ENCODE measurements around the gene JPH3. TPM values are rescaled to one million over a fixed set of nuclear protein-coding genes. Genes with fewer than 3 reads are reported as not detected.

JPH3 gene
- total RNA-seq, 1 donor from 2014 or later = 0.22 TPM

- intact Hi-C loops (cut with DNase I) = loop anchor here (10.0 kb wide), 1 partner anchor 244 kb away; the partner anchor contains the start of gene MAP1LC3B
- no peak for ATAC-seq
- DNase-seq (ENCODE audit: low spot score) = no peak
Observed at GRCh38 chr16:87638736-87639135, 36.4 kb downstream of the JPH3 start.

- no peak for DNase-seq (ENCODE audit: low spot score)
- intact Hi-C loops (cut with DNase I) = no loop called here
- no peak for ATAC-seq
Observed at GRCh38 chr16:87641721-87642120, 39.4 kb downstream of the JPH3 start.

DNA sequence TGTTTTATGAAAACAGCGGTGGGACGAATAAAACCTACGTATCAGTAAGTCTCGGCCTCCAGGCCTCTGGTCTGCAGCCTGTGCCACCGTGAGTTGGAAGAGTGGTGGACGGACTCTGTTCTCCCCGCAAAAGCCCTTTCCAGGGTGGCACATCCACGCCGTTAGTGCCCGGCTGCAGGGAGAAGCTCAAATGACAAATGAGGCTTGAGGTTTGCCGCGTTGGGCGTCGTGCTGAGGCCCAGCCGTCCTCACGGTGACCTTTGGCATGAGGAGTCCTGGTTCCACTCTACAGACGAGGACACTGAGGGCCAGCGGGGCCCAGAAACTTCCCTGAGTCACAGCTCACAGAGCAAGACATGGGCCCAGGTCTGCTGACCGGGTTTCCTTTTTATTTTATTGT, 40.2 kb downstream of the JPH3 start:
- intact Hi-C loops (cut with DNase I) = no loop called here
- DNase-seq (ENCODE audit: low spot score) = no peak
- no peak for ATAC-seq

DNA sequence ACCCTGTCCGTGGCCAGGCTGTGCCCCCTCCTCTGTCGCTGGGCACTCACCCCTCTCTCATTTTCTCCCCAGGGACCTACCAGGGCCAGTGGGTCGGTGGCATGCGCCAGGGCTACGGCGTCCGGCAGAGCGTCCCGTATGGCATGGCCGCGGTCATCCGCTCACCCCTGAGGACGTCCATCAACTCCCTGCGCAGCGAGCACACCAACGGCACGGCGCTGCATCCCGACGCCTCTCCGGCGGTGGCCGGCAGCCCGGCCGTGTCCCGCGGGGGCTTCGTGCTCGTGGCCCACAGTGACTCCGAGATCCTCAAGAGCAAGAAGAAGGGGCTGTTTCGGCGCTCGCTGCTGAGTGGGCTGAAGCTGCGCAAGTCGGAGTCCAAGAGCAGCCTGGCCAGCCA, 41.9 kb downstream of the JPH3 start:
- intact Hi-C loops (cut with DNase I) = no loop called here
- no peak for DNase-seq (ENCODE audit: low spot score)
- ATAC-seq = no peak

GRCh38 chr16:87644596-87644995, 42.3 kb downstream of the JPH3 start:
- ATAC-seq (no peak), DNase-seq (ENCODE audit: low spot score) (no peak)

GRCh38 chr16:87645802-87646201, 43.5 kb downstream of the JPH3 start:
- peak; percentile 57 for ATAC-seq
- no peak for DNase-seq (ENCODE audit: low spot score)
- intact Hi-C loops (cut with DNase I) = no loop called here

More at GRCh38 chr16:87644596-87644995, 42.3 kb downstream of the JPH3 start:
- intact Hi-C loops (cut with DNase I) = no loop called here

GRCh38 chr16:87647431-87648185, 45.3 kb downstream of the JPH3 start:
- no peak for DNase-seq (ENCODE audit: low spot score)
- no peak for ATAC-seq
- intact Hi-C loops (cut with DNase I) = loop anchor here (1.0 kb wide), 1 partner anchor 32 kb away; no protein-coding TSS in a partner anchor

GRCh38 chr16:87648236-87648635, 45.9 kb downstream of the JPH3 start:
- DNase-seq (ENCODE audit: low spot score) (no peak), ATAC-seq (no peak)
- intact Hi-C loops (cut with DNase I) = no loop called here

- ATAC-seq = no peak
Observed at GRCh38 chr16:87648698-87649487, 46.6 kb downstream of the JPH3 start.

GRCh38 chr16:87652386-87652785, 50.1 kb downstream of the JPH3 start:
- ATAC-seq = no peak
- DNase-seq (ENCODE audit: low spot score) = no peak
- intact Hi-C loops (cut with DNase I) = no loop called here

More at GRCh38 chr16:87648698-87649487, 46.6 kb downstream of the JPH3 start:
- intact Hi-C loops (cut with DNase I) = no loop called here
- DNase-seq (ENCODE audit: low spot score) = no peak

- intact Hi-C loops (cut with DNase I) = no loop called here
- no peak for ATAC-seq
- DNase-seq (ENCODE audit: low spot score) = no peak
Observed at GRCh38 chr16:87652799-87653198, 50.5 kb downstream of the JPH3 start.

- DNase-seq (ENCODE audit: low spot score) = no peak
- intact Hi-C loops (cut with DNase I) = no loop called here
- no peak for ATAC-seq
Observed at GRCh38 chr16:87653234-87653633, 50.9 kb downstream of the JPH3 start.

DNA sequence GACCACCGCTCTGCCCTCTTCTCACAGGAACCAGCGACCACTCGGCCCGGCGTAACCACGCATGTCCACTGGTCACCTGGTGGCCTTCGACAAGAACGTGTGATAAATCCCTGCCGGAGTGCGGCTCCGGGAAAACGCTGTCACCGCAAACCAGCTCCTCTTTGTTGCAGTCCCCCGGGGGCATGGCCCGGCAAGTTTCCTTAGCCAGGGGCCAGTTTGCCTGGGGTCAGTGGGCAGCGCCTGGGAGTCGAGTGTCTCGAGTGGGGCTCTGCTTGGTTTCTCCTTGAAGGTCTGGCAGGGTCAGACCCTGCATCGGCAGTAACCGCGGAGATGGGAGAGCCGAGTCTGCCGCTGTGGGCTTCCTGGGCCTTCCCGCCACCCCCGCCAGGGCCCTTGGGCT, 52.5 kb downstream of the JPH3 start:
- ATAC-seq = no peak
- DNase-seq (ENCODE audit: low spot score) = no peak
- intact Hi-C loops (cut with DNase I) = no loop called here

GRCh38 chr16:87656328-87656727, 54.0 kb downstream of the JPH3 start:
- ATAC-seq (no peak), DNase-seq (ENCODE audit: low spot score) (no peak)
- intact Hi-C loops (cut with DNase I) = no loop called here

DNA sequence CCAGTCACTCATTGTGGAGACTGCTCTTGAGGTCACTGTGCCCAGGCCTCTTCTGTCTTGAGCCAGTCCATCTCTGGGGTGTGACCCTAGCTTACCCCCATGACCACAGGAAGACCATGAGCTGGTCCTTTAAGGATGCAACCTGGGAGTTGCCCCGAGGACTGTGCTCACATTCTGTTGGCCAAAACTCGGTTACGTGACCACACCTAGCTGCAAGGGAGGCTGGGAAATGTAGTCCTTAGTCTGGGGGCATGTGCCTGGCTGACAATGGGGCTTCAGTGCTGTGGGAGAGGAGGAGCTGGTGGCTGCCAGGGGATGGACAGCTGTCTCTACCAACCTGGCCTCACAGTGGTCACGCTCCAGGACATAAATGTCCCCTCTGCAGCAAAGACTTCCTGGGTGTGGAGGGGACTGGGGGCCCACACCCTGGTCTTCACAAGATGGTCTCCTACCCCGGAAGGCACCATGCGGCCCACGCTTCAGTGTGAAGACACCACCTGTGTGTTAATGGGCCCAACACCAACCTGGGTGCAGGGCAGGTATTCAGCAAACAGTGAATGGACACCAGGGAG, 55.4 kb downstream of the JPH3 start:
- intact Hi-C loops (cut with DNase I) = no loop called here
- ATAC-seq (no peak), DNase-seq (ENCODE audit: low spot score) (no peak)

- no peak for ATAC-seq
- intact Hi-C loops (cut with DNase I) = no loop called here
- no peak for DNase-seq (ENCODE audit: low spot score)
Observed at GRCh38 chr16:87658564-87659225, 56.4 kb downstream of the JPH3 start.

- peak; percentile 52 for ATAC-seq
- intact Hi-C loops (cut with DNase I) = no loop called here
- peak; percentile 69 for DNase-seq (ENCODE audit: low spot score)
Observed at GRCh38 chr16:87661561-87661960, 59.3 kb downstream of the JPH3 start.

GRCh38 chr16:87662254-87663204, 60.2 kb downstream of the JPH3 start:
- DNase-seq (ENCODE audit: low spot score) = no peak
- ATAC-seq = no peak
- intact Hi-C loops (cut with DNase I) = no loop called here

Measured in sciatic nerve (tissue), 2 donors.